Upper lobe of left lung (tissue), 6 donors: ENCODE results near the gene CHST11. TPM values are rescaled to one million over a fixed set of nuclear protein-coding genes. Genes with fewer than 3 reads are reported as not detected.
"Not testable (repeated sequence)": the region's sequence is repeated elsewhere in the genome, so short reads cannot be mapped to it uniquely, and the experiment has no call there.

ENCODE experiments used
- ATAC-seq, 2 donors: fragments of 200-7000 bp; cut with Tn5 transposase; one replicate each; pipeline ENCODE4 v1.9.1; 2022; ENCODE audit warnings: mild to moderate bottlenecking in 2 of 2, moderate library complexity in 2 of 2; ENCODE audit not compliant: low FRiP score in 2 of 2
- DNase-seq, 2 donors: peaks; one replicate each; pipeline ENCODE4 v3.0.0-alpha.2; 2019 to 2020
- H3K27ac ChIP-seq, 4 donors: fragments of 200-600 bp; sonication (generic); one replicate each; pipeline ENCODE4 v1.5.1; 2016 to 2019
- H3K27me3 ChIP-seq, 4 donors: fragments of 200-600 bp; sonication (generic); one replicate each; pipeline ENCODE4 v1.5.1; 2017 to 2019
- H3K36me3 ChIP-seq, 4 donors: fragments of 200-600 bp; sonication (generic); one replicate each; pipeline ENCODE4 v1.5.1; 2016 to 2019
- H3K4me1 ChIP-seq, 4 donors: fragments of 200-600 bp; sonication (generic); one replicate each; pipeline ENCODE4 v1.5.1; 2018 to 2019
- H3K4me3 ChIP-seq, 4 donors: fragments of 200-600 bp; sonication (generic); one replicate each; pipeline ENCODE4 v1.5.1; 2017 to 2019; ENCODE audit warnings: mild to moderate bottlenecking in 2 of 4, moderate library complexity in 1 of 4
- H3K9me3 ChIP-seq, 4 donors: fragments of 200-600 bp; sonication (generic); one replicate each; pipeline ENCODE4 v1.5.1; 2018 to 2019
- EP300 ChIP-seq, 4 donors: sonication (generic); formaldehyde crosslinking; IDR thresholded peaks; one replicate each; pipeline ENCODE4 v1.5.1; 2017; ENCODE audit warnings: antibody characterized with exemption in 4 of 4, control low read depth in 2 of 4
- POLR2A ChIP-seq, 4 donors: fragments of 450-650 bp; IDR thresholded peaks; one replicate each; pipeline ENCODE4 v1.5.1; 2016 to 2017; ENCODE audit warnings: antibody characterized with exemption in 4 of 4, mild to moderate bottlenecking in 2 of 4
- POLR2AphosphoS5 ChIP-seq, 2 donors: sonication (generic); formaldehyde crosslinking; IDR thresholded peaks; one replicate each; pipeline ENCODE4 v1.5.1; 2017; ENCODE audit warnings: antibody characterized with exemption in 2 of 2
- WGBS, 2 donors: methylation state at CpG; one replicate each; pipeline ENCODE4 v1.1.5; 2017 to 2018; 5-methylcytosine and 5-hydroxymethylcytosine counted together
- total RNA-seq, 6 donors: library from RNA; depleted of rRNA in 4 of 6; stranded (reverse); fragments of >200 nt in 4 of 6; gene quantifications; one replicate each; pipeline versions ENCODE4 v1.1.0 to v1.2.1, GENCODE V29; 2016 to 2021
- TF ChIP-seq, protein P1 (sequence below), 6 experiments: fragments of 450-650 bp in 4 of 6; fragments of 200-600 bp in 2 of 6; sonication (generic) in 2 of 6; IDR thresholded peaks; one replicate each; pipeline ENCODE4 v1.5.1; 2016 to 2019; ENCODE audit warnings: antibody characterized with exemption in 6 of 6
- donor health status: DM: no; HTN: no; CAD: no; lungs with moderate emphysema.
- donor health status: DM: no; HTN: yes; CAD: no; lungs with severe emphysema.

CHST11 gene
- total RNA-seq, 6 donors from 2014 or later, result 40.4 to 234 (median 58.4) TPM

DNA sequence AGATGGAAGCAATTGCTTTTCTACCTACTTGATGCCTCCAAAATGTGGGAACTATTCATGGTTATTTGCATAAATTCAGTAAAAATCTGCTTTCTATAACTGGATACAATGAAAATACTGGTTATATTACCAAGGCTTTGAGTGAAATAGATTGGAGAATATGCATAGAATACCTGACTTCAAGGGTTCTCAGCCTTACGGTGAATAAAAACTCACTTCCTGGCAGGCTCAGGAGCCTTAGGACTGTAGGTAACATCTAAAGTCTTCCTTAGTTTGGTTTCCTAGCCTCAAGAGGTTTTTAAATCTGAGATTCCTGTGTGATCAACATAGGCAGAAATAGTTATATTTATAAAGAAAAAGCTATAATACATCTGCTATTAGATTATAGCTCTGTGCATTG, 342.7 kb downstream of the CHST11 start:
- Histone ChIP-seq H3K27ac (no peak overlapping the region), H3K4me3 (no peak overlapping the region), H3K27me3 (no peaks in the 10 kb centered on the region), H3K9me3 (no peaks in the 10 kb centered on the region), H3K36me3 (no peaks in the 10 kb centered on the region), H3K4me1 (no peaks in the 10 kb centered on the region)
- WGBS, 2 donors, result 93 to 94% methylated on average over 1 of the region's 1 CpG
- ATAC-seq (no peak), DNase-seq (no peak)
- TF ChIP-seq POLR2A (IDR thresholded peaks at IDR 0.05) (no peak), POLR2AphosphoS5 (IDR thresholded peaks at IDR 0.05) (no peak), EP300 (IDR thresholded peaks at IDR 0.05) (no peak)
- TF ChIP-seq, protein P1, sequence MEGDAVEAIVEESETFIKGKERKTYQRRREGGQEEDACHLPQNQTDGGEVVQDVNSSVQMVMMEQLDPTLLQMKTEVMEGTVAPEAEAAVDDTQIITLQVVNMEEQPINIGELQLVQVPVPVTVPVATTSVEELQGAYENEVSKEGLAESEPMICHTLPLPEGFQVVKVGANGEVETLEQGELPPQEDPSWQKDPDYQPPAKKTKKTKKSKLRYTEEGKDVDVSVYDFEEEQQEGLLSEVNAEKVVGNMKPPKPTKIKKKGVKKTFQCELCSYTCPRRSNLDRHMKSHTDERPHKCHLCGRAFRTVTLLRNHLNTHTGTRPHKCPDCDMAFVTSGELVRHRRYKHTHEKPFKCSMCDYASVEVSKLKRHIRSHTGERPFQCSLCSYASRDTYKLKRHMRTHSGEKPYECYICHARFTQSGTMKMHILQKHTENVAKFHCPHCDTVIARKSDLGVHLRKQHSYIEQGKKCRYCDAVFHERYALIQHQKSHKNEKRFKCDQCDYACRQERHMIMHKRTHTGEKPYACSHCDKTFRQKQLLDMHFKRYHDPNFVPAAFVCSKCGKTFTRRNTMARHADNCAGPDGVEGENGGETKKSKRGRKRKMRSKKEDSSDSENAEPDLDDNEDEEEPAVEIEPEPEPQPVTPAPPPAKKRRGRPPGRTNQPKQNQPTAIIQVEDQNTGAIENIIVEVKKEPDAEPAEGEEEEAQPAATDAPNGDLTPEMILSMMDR (IDR thresholded peaks at IDR 0.05), result no peak

DNA sequence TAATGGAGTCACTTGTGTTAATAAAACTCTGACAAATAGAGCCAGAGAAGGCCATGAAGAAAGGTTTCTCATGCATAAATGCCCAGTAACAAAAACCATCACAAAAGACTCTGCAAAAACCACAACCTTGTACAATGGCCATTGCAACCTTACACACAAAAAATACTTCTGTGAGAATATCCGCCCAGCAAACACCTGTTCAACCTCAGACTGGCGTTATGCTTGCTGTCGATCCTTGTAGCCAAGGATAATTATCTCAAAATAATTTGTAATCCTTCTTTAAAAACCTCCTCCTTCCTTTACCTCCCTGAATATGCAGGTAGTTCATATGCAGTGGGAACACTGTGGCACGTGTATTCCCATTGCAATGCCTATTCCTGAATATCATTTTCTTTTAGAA, 344.3 kb downstream of the CHST11 start:
- ATAC-seq, result no peak
- no peak overlapping the region for H3K4me3 ChIP-seq
- H3K27me3 ChIP-seq, result no peaks in the 10 kb centered on the region
- 89 to 92% methylated on average over 4 of the region's 4 CpGs for WGBS, 2 donors
- DNase-seq, result no peak
- H3K36me3 ChIP-seq, result no peaks in the 10 kb centered on the region
- TF ChIP-seq, protein P1 (IDR thresholded peaks at IDR 0.05), result no peak
- TF ChIP-seq POLR2A (IDR thresholded peaks at IDR 0.05) (no peak), POLR2AphosphoS5 (IDR thresholded peaks at IDR 0.05) (no peak), EP300 (IDR thresholded peaks at IDR 0.05) (no peak)
- H3K27ac ChIP-seq, result no peak overlapping the region
- no peaks in the 10 kb centered on the region for H3K9me3 ChIP-seq
- no peaks in the 10 kb centered on the region for H3K4me1 ChIP-seq

DNA sequence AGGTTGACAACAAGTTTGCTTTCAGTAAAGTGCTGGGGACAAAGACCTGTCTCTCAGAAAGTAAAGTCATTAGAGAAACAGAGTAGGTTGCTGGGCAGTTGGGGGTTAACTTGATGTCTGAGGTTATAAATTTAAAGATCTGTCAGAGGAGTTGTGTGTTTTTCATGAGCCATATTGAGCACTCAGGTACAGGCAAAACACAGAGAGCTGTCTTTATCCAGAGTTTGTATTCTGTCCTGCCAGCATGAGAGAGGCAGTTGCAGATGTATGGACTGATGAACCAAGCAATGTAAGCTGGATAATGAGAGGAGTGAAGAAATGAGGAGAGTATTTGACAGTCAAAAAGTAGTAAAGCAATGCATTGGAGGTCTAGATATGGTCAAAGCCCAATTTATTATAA, 344.7 kb downstream of the CHST11 start:
- DNase-seq, result no peak
- ATAC-seq, result no peak
- Histone ChIP-seq H3K27me3 (no peaks in the 10 kb centered on the region), H3K27ac (no peak overlapping the region), H3K4me1 (no peaks in the 10 kb centered on the region), H3K36me3 (no peaks in the 10 kb centered on the region), H3K4me3 (no peak overlapping the region), H3K9me3 (no peaks in the 10 kb centered on the region)
- TF ChIP-seq POLR2AphosphoS5 (IDR thresholded peaks at IDR 0.05) (no peak), EP300 (IDR thresholded peaks at IDR 0.05) (no peak), POLR2A (IDR thresholded peaks at IDR 0.05) (no peak)
- TF ChIP-seq, protein P1 (IDR thresholded peaks at IDR 0.05), result no peak

DNA sequence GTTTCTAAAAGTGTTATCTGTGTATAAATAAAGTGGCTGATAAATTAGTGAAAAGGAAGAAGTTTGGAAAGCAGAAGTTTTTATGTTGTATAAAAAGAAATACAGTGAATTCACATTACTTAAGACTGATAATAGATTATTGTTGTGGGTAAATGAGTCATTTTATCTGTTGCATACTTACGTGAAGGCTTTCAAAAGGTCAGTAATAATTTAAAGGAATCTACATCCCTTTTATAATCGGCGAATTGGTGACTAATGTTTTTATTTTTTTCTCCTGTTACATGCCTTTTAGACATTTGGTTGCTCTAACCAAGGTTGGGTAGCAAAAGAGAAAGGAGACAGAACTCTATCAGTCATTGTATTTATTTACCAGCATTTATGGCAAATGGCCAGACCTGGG, 345.5 kb downstream of the CHST11 start:
- no peak for DNase-seq
- Histone ChIP-seq H3K9me3 (no peaks in the 10 kb centered on the region), H3K27ac (no peak overlapping the region), H3K27me3 (no peaks in the 10 kb centered on the region), H3K36me3 (no peaks in the 10 kb centered on the region), H3K4me3 (no peak overlapping the region), H3K4me1 (no peaks in the 10 kb centered on the region)
- ATAC-seq, result no peak
- TF ChIP-seq, protein P1 (IDR thresholded peaks at IDR 0.05), result no peak
- TF ChIP-seq POLR2AphosphoS5 (IDR thresholded peaks at IDR 0.05) (no peak), POLR2A (IDR thresholded peaks at IDR 0.05) (no peak), EP300 (IDR thresholded peaks at IDR 0.05) (no peak)
- 70 to 82% methylated on average over 3 of the region's 3 CpGs for WGBS, 2 donors

DNA sequence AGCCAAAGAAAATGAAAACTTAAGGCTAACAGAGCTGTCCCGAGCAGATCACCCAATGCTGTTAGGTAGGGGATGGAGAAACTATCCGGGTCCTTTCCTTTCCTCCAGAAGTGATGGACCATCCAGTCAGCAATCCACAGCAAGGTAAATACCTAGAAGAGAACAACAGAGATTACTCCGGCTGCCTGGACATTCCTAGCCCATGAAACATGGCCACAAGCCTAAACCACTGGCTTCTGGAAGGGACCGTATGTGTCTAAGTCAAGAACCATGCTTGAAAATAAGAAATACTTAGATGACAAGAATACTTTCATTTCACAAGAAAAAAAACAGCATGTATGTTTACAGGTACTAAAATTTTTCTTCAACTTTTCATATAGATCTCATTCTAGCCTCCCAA, 348.4 kb downstream of the CHST11 start:
- 83 to 91% methylated on average over 4 of the region's 4 CpGs for WGBS, 2 donors
- Histone ChIP-seq H3K4me3 (no peak overlapping the region), H3K27ac (no peak overlapping the region), H3K36me3 (no peaks in the 10 kb centered on the region), H3K9me3 (no peaks in the 10 kb centered on the region), H3K4me1 (no peaks in the 10 kb centered on the region), H3K27me3 (no peaks in the 10 kb centered on the region)
- ATAC-seq (no peak), DNase-seq (no peak)
- TF ChIP-seq POLR2AphosphoS5 (IDR thresholded peaks at IDR 0.05) (no peak), POLR2A (IDR thresholded peaks at IDR 0.05) (no peak), EP300 (IDR thresholded peaks at IDR 0.05) (no peak)
- TF ChIP-seq, protein P1 (IDR thresholded peaks at IDR 0.05), result no peak

DNA sequence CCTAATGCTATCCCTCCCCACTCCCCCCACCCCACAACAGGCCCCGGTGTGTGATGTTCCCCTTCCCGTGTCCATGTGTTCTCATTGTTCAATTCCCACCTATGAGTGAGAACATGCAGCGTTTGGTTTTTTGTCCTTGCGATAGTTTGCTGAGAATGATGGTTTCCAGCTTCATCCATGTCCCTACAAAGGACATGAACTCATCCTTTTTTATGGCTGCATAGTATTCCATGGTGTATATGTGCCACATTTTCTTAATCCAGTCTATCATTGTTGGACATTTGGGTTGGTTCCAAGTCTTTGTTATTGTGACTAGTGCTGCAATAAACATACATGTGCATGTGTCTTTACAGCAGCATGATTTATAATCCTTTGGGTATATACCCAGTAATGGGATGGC, 349.4 kb downstream of the CHST11 start:
- not testable (repeated sequence) for H3K9me3 ChIP-seq, H3K4me1 ChIP-seq, H3K36me3 ChIP-seq, DNase-seq, H3K4me3 ChIP-seq, H3K27ac ChIP-seq, ATAC-seq, H3K27me3 ChIP-seq
- WGBS, 2 donors, result 96 to 100% methylated on average over 2 to 4 of the region's 4 CpGs
